OCI-LY7 (cell line): ENCODE results near the gene CT45A3. TPM values are rescaled to one million over a fixed set of nuclear protein-coding genes. Genes with fewer than 3 reads are reported as not detected.
"Not testable (repeated sequence)": the region's sequence is repeated elsewhere in the genome, so short reads cannot be mapped to it uniquely, and the experiment has no call there.

ENCODE experiments used
- BruUV-seq: library from RNA; stranded (reverse); fragments of 400-500 nt; replicated peaks from 2 replicates; lab custom pipeline; 2021; lab: Mats Ljungman, UMichigan
- CTCF ChIA-PET: fragments of 300-600 bp; sonication (Branson Sonifier 250); formaldehyde crosslinking; loops from one replicate; lab custom pipeline; 2022; ENCODE audit warnings: antibody characterized with exemption; ENCODE audit not compliant: unreplicated experiment; lab: Charles Lee
- POLR2A ChIA-PET: fragments of 300-600 bp; sonication (Branson Sonifier 250); formaldehyde crosslinking; loops from one replicate; lab custom pipeline; 2022; ENCODE audit warnings: antibody characterized with exemption; lab: Charles Lee
- DNase-seq: peaks from one replicate; pipeline ENCODE4 v3.0.0-alpha.2; 2015; ENCODE audit warnings: low spot score
- H2AFZ ChIP-seq: fragments of 200-600 bp; sonication (generic), shearing (Covaris generic); 2 replicates; pipeline ENCODE4 v1.6.1; 2014; ENCODE audit warnings: mild to moderate bottlenecking, antibody characterized with exemption, low read length, moderate library complexity
- H3K27ac ChIP-seq: fragments of 200-600 bp; sonication (generic); 2 replicates; pipeline ENCODE4 v1.5.1; 2014; ENCODE audit warnings: mixed run types, low read depth, mild to moderate bottlenecking, moderate library complexity, low read length, inconsistent platforms; ENCODE audit not compliant: poor library complexity, severe bottlenecking
- H3K36me3 ChIP-seq: fragments of 200-600 bp; sonication (generic); 2 replicates; pipeline ENCODE4 v1.6.1; 2014; ENCODE audit warnings: mild to moderate bottlenecking, antibody characterized with exemption, low read length, moderate library complexity, mixed read lengths; ENCODE audit not compliant: insufficient read depth
- H3K4me1 ChIP-seq: fragments of 200-600 bp; sonication (generic); 2 replicates; pipeline ENCODE4 v1.5.1; 2014; ENCODE audit warnings: mild to moderate bottlenecking, low read length; ENCODE audit not compliant: insufficient read depth, poor library complexity, severe bottlenecking
- H3K4me2 ChIP-seq: fragments of 200-600 bp; sonication (generic); 2 replicates; pipeline ENCODE4 v1.6.1; 2014; ENCODE audit warnings: mild to moderate bottlenecking, low read length
- H3K4me3 ChIP-seq: fragments of 200-600 bp; sonication (generic); 2 replicates; pipeline ENCODE4 v1.5.1; 2014; ENCODE audit warnings: mild to moderate bottlenecking, low read depth, low read length; ENCODE audit not compliant: poor library complexity, severe bottlenecking
- H3K79me2 ChIP-seq: fragments of 200-600 bp; sonication (generic); 2 replicates; pipeline ENCODE4 v1.6.1; 2016; ENCODE audit warnings: low read depth, mild to moderate bottlenecking, low read length, moderate library complexity, mixed read lengths; ENCODE audit not compliant: insufficient read depth
- H3K9me2 ChIP-seq: fragments of 200-600 bp; sonication (generic); 2 replicates; pipeline ENCODE4 v1.6.1; 2016; ENCODE audit warnings: mild to moderate bottlenecking, low read length, mixed read lengths; ENCODE audit not compliant: insufficient read depth
- H3K9me3 ChIP-seq: fragments of 200-600 bp; sonication (generic); 2 replicates; pipeline ENCODE4 v1.6.1; 2014; ENCODE audit warnings: mild to moderate bottlenecking, mixed run types, low read length, mixed read lengths
- H4K20me1 ChIP-seq: fragments of 200-600 bp; sonication (generic); 2 replicates; pipeline ENCODE4 v1.6.1; 2014; ENCODE audit warnings: mild to moderate bottlenecking, antibody characterized with exemption, low read length, moderate library complexity, mixed read lengths; ENCODE audit not compliant: insufficient read depth
- EZH2phosphoT487 ChIP-seq: fragments of 200-600 bp; sonication (generic); IDR thresholded peaks from 2 replicates; pipeline ENCODE4 v1.6.1; 2018; ENCODE audit warnings: low read depth, borderline replicate concordance, mild to moderate bottlenecking, mixed run types, antibody characterized with exemption, low read length, moderate library complexity, mixed read lengths
- intact Hi-C: fragments of 100-400 bp; cut with micrococcal nuclease; formaldehyde crosslinking; loops from one replicate; pipeline ENCODE4 v1.10.0; 2022; ENCODE audit not compliant: unreplicated experiment
- small RNA-seq: library from RNA; depleted of rRNA; stranded (forward); fragments of <200 nt; gene quantifications from one replicate; pipeline ENCODE3, GENCODE V24; 2014
- total RNA-seq, 2 experiments: library from RNA; depleted of rRNA in 1 of 2; stranded (reverse); fragments of >200 nt in 1 of 2; shearing (Covaris generic) in 1 of 2; gene quantifications; 2 replicates each; pipeline ENCODE4 v1.2.3, GENCODE V29; 2014 to 2022
- TF ChIP-seq, protein P1 (sequence below): fragments of 200-600 bp; sonication (generic); conservative IDR thresholded peaks from 2 replicates; pipeline ENCODE4 v1.5.1; 2014; ENCODE audit warnings: mild to moderate bottlenecking, antibody characterized with exemption, low read length, moderate library complexity, mixed read lengths

Gene CT45A3
- total RNA-seq, 2 experiments from 2014 or later = not detected

DNA sequence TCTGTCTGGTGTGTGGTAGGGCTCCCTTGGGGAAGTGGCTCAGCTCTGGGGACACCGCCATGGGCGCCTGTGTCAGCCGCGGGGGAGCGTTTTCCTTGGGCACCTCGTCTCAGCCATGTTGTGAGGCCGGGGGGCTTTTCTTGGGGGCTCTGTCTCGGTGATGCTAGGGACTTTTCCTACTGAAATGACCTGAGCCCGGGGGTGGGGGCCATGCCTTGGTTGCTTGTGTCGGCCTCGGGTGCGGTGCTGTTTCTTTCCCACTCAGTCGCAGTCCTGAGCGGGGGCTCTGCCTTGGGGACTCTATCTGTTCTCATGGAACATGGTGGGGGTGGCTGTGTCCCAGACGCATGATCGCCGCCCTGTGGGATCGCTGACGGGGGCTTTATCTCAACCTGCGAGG lies 54.2 kb downstream of the CT45A3 start:
- TF ChIP-seq, protein P1, sequence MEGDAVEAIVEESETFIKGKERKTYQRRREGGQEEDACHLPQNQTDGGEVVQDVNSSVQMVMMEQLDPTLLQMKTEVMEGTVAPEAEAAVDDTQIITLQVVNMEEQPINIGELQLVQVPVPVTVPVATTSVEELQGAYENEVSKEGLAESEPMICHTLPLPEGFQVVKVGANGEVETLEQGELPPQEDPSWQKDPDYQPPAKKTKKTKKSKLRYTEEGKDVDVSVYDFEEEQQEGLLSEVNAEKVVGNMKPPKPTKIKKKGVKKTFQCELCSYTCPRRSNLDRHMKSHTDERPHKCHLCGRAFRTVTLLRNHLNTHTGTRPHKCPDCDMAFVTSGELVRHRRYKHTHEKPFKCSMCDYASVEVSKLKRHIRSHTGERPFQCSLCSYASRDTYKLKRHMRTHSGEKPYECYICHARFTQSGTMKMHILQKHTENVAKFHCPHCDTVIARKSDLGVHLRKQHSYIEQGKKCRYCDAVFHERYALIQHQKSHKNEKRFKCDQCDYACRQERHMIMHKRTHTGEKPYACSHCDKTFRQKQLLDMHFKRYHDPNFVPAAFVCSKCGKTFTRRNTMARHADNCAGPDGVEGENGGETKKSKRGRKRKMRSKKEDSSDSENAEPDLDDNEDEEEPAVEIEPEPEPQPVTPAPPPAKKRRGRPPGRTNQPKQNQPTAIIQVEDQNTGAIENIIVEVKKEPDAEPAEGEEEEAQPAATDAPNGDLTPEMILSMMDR = no peak
- TF ChIP-seq EZH2phosphoT487 = no peak
- Histone ChIP-seq H3K36me3 (no peaks in the 10 kb centered on the region), H3K4me3 (no peak overlapping the region), H3K9me3 (no peaks in the 10 kb centered on the region), H3K9me2 (no peaks in the 10 kb centered on the region), H4K20me1 (no peaks in the 10 kb centered on the region), H3K4me1 (no peaks in the 10 kb centered on the region), H2AFZ (no peak overlapping the region), H3K79me2 (no peaks in the 10 kb centered on the region), H3K27ac (no peak overlapping the region), H3K4me2 (no peak overlapping the region)
- no TSS peak for BruUV-seq
- CTCF ChIA-PET = no interaction called here
- DNase-seq = no peak
- POLR2A ChIA-PET = no interaction called here
- intact Hi-C loops = no loop called here

DNA sequence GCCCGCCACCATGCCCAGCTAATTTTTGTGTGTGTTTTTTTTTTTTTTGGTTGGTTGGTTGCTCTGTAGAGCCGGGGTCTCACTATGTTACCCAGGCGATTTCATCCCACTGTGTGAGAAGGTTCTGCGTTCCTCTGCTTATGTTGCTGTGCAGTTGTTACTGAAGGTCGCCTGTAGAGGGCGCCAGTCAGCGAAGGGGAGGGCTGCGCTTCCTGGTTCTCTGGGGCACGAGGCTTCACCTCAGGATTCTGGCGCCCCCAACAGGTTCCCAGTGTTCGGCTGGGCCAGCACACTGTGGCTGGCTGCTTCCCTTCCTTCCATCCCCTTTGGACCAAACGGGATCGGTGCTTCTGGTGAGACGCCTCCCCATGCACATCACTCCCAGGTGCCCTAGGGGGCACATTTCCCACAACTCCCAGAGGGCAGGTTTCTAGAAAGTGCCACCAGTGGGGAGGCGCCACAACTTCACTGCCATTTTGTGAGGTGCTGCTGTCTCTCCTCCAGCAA lies 54.8 kb downstream of the CT45A3 start, which contains the start of gene CT45A1:
TSS of gene CT45A1 (plus strand) at position 457 of the 507 bp plus-strand sequence. CDS start 5,302 bp downstream, outside the sequence.
- H3K27ac ChIP-seq, H3K4me3 ChIP-seq, POLR2A ChIA-PET, H2AFZ ChIP-seq, CTCF ChIA-PET, H3K36me3 ChIP-seq, H3K4me2 ChIP-seq, H3K9me3 ChIP-seq, H3K79me2 ChIP-seq, H4K20me1 ChIP-seq, intact Hi-C loops, H3K4me1 ChIP-seq, H3K9me2 ChIP-seq, BruUV-seq: not testable (repeated sequence)
- DNase-seq = peak; percentile 7
- TF ChIP-seq, protein P1 = peak; percentile 60

Small RNA genes lying within 50 kb of the gene (small RNA-seq; reads per million reads assigned to genes)
- gene AC240442.1 = not detected

Other genes starting within 250 kb of the CT45A3 start
- 13.0 and 15.6 TPM in 2 replicates for gene INTS6L, start 247.5 kb downstream of the CT45A3 start, total RNA-seq (2014; rRNA removed; shearing (Covaris generic))
- 13.9 and 16.4 TPM in 2 replicates for gene INTS6L, start 247.5 kb downstream of the CT45A3 start, total RNA-seq (2022)
- gene CT45A1, start 54.6 kb downstream of the CT45A3 start, total RNA-seq (2014; rRNA removed; shearing (Covaris generic)) = not detected in 2 replicates
- gene CT45A1, start 54.6 kb downstream of the CT45A3 start, total RNA-seq (2022) = not detected in 2 replicates
- not detected in 2 replicates for gene CT45A5, start 17.3 kb upstream of the CT45A3 start, total RNA-seq (2014; rRNA removed; shearing (Covaris generic))
- gene CT45A5, start 17.3 kb upstream of the CT45A3 start, total RNA-seq (2022) = not detected in 2 replicates
- not detected in 2 replicates for gene CT45A6, start 34.6 kb upstream of the CT45A3 start, total RNA-seq (2014; rRNA removed; shearing (Covaris generic))
- not detected in 2 replicates for gene CT45A6, start 34.6 kb upstream of the CT45A3 start, total RNA-seq (2022)
- gene CT45A2, start 51.8 kb upstream of the CT45A3 start, total RNA-seq (2014; rRNA removed; shearing (Covaris generic)) = not detected in 2 replicates
- gene CT45A2, start 51.8 kb upstream of the CT45A3 start, total RNA-seq (2022) = not detected in 2 replicates
- not detected in 2 replicates for gene CT45A7, start 69.1 kb upstream of the CT45A3 start, total RNA-seq (2014; rRNA removed; shearing (Covaris generic))
- not detected in 2 replicates for gene CT45A7, start 69.1 kb upstream of the CT45A3 start, total RNA-seq (2022)
- gene CT45A8, start 86.3 kb upstream of the CT45A3 start, total RNA-seq (2014; rRNA removed; shearing (Covaris generic)) = not detected in 2 replicates
- gene CT45A8, start 86.3 kb upstream of the CT45A3 start, total RNA-seq (2022) = not detected in 2 replicates
- gene CT45A9, start 103.6 kb upstream of the CT45A3 start, total RNA-seq (2014; rRNA removed; shearing (Covaris generic)) = not detected in 2 replicates
- not detected in 2 replicates for gene CT45A9, start 103.6 kb upstream of the CT45A3 start, total RNA-seq (2022)
- not detected in 2 replicates for gene CT45A10, start 125.3 kb upstream of the CT45A3 start, total RNA-seq (2014; rRNA removed; shearing (Covaris generic))
- not detected in 2 replicates for gene CT45A10, start 125.3 kb upstream of the CT45A3 start, total RNA-seq (2022)
- not detected in 2 replicates for gene SAGE1, start 125.5 kb upstream of the CT45A3 start, total RNA-seq (2014; rRNA removed; shearing (Covaris generic))
- not detected in 2 replicates for gene SAGE1, start 125.5 kb upstream of the CT45A3 start, total RNA-seq (2022)
- gene MMGT1, start 205.8 kb upstream of the CT45A3 start, total RNA-seq (2014; rRNA removed; shearing (Covaris generic)) = 7.7 and 8.9 TPM in 2 replicates
- gene MMGT1, start 205.8 kb upstream of the CT45A3 start, total RNA-seq (2022) = 16.4 and 17.0 TPM in 2 replicates
- gene SLC9A6, start 217.2 kb upstream of the CT45A3 start, total RNA-seq (2014; rRNA removed; shearing (Covaris generic)) = 5.9 and 7.7 TPM in 2 replicates
- gene SLC9A6, start 217.2 kb upstream of the CT45A3 start, total RNA-seq (2022) = 11.1 and 12.6 TPM in 2 replicates